C4-2B (cell line): Measurements from ENCODE around the gene FOXL1.

Experiments used
- ZFX ChIP-seq: fragments of 450-650 bp; IDR thresholded peaks from 2 replicates; pipeline ENCODE4 v1.6.1; 2017
- TF ChIP-seq, protein P1 (sequence below): fragments of 450-650 bp; conservative IDR thresholded peaks from 2 replicates; pipeline ENCODE4 v1.5.1; 2017; ENCODE audit warnings: mild to moderate bottlenecking

DNA sequence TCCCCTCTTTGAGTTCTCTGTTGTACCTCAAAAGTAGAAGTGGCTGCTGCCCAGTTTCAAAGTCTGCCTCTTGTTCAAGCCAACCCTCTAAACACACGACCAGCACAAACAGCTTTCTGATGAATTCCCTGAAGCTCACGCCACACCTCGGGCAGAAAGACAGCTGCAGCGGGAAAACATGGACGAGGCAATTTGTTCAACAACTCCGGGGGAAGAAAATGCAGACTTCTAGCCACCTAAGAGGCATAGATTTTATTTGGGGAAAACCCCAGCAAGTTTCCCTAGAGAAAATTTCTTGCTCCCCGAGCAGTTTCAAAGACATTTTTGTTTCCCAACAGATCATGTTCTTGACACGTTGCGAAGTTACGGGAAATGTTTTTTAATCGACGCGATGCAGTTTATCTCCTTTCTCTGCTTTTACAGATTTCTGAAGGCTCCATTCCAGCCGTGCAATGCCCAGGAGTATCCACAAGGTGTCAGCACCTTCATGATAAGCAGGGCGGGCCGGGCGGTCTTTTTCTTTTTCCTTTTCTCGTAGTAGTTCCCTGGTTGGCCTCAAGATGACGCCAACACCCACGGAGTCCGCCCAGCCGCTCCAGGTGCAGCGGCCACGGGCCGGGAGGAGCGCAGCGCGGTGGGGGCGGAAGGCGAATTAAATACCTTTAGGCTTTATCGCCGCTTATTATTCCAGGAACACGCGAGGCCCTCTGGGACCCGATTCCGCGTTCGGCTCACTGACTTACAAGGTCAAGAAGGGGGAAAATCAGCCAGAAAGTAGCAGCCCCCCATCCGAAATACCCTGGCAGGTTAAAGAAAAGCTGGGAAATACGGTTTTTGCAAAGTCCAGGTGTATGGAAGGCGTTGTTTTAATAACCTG, 14.6 kb upstream of the FOXL1 start:
- TF ChIP-seq, protein P1, sequence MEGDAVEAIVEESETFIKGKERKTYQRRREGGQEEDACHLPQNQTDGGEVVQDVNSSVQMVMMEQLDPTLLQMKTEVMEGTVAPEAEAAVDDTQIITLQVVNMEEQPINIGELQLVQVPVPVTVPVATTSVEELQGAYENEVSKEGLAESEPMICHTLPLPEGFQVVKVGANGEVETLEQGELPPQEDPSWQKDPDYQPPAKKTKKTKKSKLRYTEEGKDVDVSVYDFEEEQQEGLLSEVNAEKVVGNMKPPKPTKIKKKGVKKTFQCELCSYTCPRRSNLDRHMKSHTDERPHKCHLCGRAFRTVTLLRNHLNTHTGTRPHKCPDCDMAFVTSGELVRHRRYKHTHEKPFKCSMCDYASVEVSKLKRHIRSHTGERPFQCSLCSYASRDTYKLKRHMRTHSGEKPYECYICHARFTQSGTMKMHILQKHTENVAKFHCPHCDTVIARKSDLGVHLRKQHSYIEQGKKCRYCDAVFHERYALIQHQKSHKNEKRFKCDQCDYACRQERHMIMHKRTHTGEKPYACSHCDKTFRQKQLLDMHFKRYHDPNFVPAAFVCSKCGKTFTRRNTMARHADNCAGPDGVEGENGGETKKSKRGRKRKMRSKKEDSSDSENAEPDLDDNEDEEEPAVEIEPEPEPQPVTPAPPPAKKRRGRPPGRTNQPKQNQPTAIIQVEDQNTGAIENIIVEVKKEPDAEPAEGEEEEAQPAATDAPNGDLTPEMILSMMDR, result peak; percentile 100
- TF ChIP-seq ZFX, result no peak
